ENCODE measurements around the gene RGS10.

DNA sequence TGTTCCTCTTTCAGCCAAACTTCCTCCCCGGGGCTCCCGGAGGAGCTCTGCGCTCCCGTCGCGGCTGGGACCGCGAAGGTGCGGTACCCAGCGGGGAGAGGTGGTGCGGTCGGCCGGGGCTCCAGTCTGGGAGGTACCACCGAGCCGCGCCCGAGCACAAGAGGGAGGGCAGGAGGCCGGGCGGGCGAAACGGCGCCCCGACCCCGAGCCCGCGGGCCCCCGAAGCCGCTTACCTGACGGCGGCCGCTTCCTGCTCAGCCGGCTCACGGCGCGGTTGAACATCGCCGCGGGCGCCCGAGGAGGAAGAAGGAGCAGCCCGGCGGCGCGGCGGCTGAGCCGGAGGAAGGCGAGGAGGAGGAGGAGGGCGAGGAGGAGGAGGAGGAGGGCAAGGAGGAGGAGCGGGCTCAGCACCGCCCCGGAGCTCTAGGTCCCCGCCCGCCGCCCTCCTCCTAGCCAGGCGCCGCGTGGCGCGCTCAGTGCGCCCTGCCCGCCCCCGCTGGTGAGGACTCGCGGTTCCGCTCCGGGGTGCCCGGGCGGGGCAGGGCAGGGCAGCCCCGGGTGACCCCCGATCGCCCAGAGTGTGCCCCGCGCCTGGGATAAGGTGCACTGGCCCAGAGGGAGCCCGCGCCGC lies at the start of gene RGS10:
- TF ChIP-seq, protein P1, sequence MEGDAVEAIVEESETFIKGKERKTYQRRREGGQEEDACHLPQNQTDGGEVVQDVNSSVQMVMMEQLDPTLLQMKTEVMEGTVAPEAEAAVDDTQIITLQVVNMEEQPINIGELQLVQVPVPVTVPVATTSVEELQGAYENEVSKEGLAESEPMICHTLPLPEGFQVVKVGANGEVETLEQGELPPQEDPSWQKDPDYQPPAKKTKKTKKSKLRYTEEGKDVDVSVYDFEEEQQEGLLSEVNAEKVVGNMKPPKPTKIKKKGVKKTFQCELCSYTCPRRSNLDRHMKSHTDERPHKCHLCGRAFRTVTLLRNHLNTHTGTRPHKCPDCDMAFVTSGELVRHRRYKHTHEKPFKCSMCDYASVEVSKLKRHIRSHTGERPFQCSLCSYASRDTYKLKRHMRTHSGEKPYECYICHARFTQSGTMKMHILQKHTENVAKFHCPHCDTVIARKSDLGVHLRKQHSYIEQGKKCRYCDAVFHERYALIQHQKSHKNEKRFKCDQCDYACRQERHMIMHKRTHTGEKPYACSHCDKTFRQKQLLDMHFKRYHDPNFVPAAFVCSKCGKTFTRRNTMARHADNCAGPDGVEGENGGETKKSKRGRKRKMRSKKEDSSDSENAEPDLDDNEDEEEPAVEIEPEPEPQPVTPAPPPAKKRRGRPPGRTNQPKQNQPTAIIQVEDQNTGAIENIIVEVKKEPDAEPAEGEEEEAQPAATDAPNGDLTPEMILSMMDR (IDR thresholded peaks at IDR 0.05): no peak
- no peak for TF ChIP-seq POLR2A (IDR thresholded peaks at IDR 0.05)
